ENCODE results near the gene SLC16A11.

GRCh38 chr17:7084088-7084487 lies 40.2 kb upstream of the SLC16A11 start:
- TF ChIP-seq CTCF (IDR thresholded peaks at IDR 0.05), result no peak
- TF ChIP-seq POLR2A (IDR thresholded peaks at IDR 0.05), result no peak
